ENCODE results near the gene ACMSD. TPM values are rescaled to one million over a fixed set of nuclear protein-coding genes. Genes with fewer than 3 reads are reported as not detected.

Gene ACMSD
- total and polyA plus RNA-seq, 9 of the 15 experiments (the other 6 are each of a cell fraction or from before 2014, with no cell fraction given): not detected

GRCh38 chr2:134926231-134926931, 88.0 kb downstream of the ACMSD start:
- no peaks in the 10 kb centered on the region for H3K27me3 ChIP-seq (ENCODE audit: control insufficient read depth in 2 of 2, insufficient read depth in 2 of 2, low read length in 2 of 2)
- no peaks in the 10 kb centered on the region for H3K9me3 ChIP-seq (replicated peaks; ENCODE audit: control insufficient read depth, insufficient read depth, low read depth, low read length)
- TF ChIP-seq NFATC3 (IDR thresholded peaks at IDR 0.05) (no peak), C11orf30 (IDR thresholded peaks at IDR 0.05; ENCODE audit: low read depth) (peak; percentile 51), TFE3 (CRISPR knock-in tag; IDR thresholded peaks at IDR 0.05) (peak; percentile 31), PHB (CRISPR knock-in tag; IDR thresholded peaks at IDR 0.05) (no peak), ZNF316 (IDR thresholded peaks at IDR 0.05) (peak; percentile 57; the same call in 1 of the 2 replicates)
- intact Hi-C loops (cut with micrococcal nuclease) (no loop called here), in situ Hi-C loops (cut with MboI) (no loop called here)
- peaks cover 99% of the 10 kb centered on the region for H3K79me2 ChIP-seq (ENCODE audit: control insufficient read depth, insufficient read depth, low read length)
- peak; percentile 56 for FAIRE-seq
- no peak overlapping the region; a peak in 1 of 4 replicates for H3K9ac ChIP-seq (ENCODE audit: insufficient read depth in 1 of 2, low read depth in 2 of 2, low read length in 2 of 2)
- H3K4me3 ChIP-seq: no peak overlapping the region
- peak; percentile 41 for ATAC-seq
- H3K27ac ChIP-seq (ENCODE audit: extremely low read depth, low read depth, low read length): no peak overlapping the region
- ChIA-PET CTCF (ENCODE audit: low intra/inter-chr PET ratio) (no interaction called here), POLR2A (interaction anchor here (0.6 to 1.0 kb wide), 3 partner anchors 8 to 43 kb away, joined by 3 read pairs; no protein-coding TSS in a partner anchor)
- peaks cover 65% of the 10 kb centered on the region; the same call in 2 of the 3 replicates for H3K36me3 ChIP-seq (ENCODE audit: control insufficient read depth, insufficient read depth, low read length)
- no TSS peak for BruUV-seq (replicated peaks)
- WGBS (ENCODE audit: insufficient coverage, low coverage, missing lambda C conversion rate): 65% methylated on average over 3 of the region's 3 CpGs
- 0 out of 2 replicates have a peak overlapping the region, but pooled peaks have one; percentile 4 for H3K4me2 ChIP-seq (ENCODE audit: insufficient read depth, low read length)
- peak in 1 of 4 experiments; percentile 9 for DNase-seq (ENCODE audit: extremely low read depth in 1 of 4, low spot score in 3 of 4)
- H3K4me1 ChIP-seq (replicated peaks in 1 of 2; ENCODE audit: control insufficient read depth in 2 of 2, insufficient read depth in 2 of 2, low read length in 2 of 2): peaks cover 0 to 10% of the 10 kb centered on the region in 2 experiments; a peak in 3 of 5 replicates
- no peaks in the 10 kb centered on the region for H3K9me1 ChIP-seq (ENCODE audit: control insufficient read depth, insufficient read depth, low read length)
- no peak overlapping the region for H2AFZ ChIP-seq (ENCODE audit: low read depth, low read length)
- H4K20me1 ChIP-seq (replicated peaks; ENCODE audit: control insufficient read depth, insufficient read depth, low read length): peaks cover 32% of the 10 kb centered on the region
